ENCODE measurements around the gene ISLR.

ISLR gene

DNA sequence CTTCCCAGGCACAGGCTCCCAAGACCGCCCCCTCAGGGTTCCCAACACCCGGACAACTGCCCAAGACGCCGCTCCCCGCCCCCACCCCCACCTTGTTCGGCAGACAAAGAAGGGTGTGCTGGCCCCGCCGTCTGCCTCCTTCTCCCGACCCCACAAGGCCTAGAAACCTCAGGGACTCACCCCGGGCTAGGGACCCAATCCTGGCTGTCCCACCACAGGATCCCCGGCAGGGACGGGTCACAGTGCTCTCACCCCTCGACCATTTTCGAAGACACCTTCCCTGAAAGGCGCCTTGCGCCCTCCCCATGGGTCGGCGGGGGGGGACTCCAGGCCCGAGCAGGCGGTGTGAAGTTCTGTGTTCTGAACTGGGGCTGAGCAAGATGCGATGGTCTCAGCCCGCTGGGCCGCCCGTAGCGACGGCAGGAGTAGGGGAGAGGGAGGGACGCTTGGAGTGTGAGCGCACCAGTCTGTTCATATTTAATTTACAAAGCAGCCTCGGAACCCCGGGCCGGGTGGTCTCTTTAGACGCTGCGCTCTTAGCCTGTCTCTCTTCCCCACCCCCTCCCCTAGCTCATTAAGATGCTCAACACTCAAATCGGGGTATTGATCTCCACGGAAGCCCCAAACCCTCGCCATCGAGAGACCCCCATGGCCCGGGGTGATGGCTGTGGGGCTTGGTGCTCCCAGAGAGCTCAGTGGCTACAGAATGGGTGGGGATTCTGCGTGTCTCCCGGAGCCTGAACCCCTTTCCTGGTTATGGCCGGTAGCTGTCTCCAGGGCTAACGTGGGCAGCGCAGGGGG lies 44.5 kb upstream of the ISLR start:
- ChIA-PET CTCF (interaction anchor here (0.6 to 4.5 kb wide), 11 partner anchors 67 to 194 kb away, joined by 3 to 27 read pairs (median 3); no protein-coding TSS in a partner anchor), POLR2A (no interaction called here)
- Histone ChIP-seq H3K4me1 (ENCODE audit: control extremely low read depth in 1 of 4, control insufficient read depth in 4 of 4, insufficient read depth in 4 of 4, low read length in 3 of 4) (peaks cover 0 to 45% (median 30%) of the 10 kb centered on the region in 4 experiments), H3K9me3 (ENCODE audit: control extremely low read depth in 1 of 5, control insufficient read depth in 4 of 5, insufficient read depth in 2 of 5, low read depth in 1 of 5, low read length in 4 of 5) (no peaks in the 10 kb centered on the region), H3K36me3 (ENCODE audit: control insufficient read depth in 4 of 4, insufficient read depth in 4 of 4, low read length in 3 of 4) (no peaks in the 10 kb centered on the region), H3K27ac (ENCODE audit: insufficient read depth in 1 of 2, low read depth in 1 of 2, low read length in 2 of 2, poor library complexity in 1 of 2, severe bottlenecking in 2 of 2) (no peak overlapping the region), H3K4me3 (ENCODE audit: control insufficient read depth in 1 of 7, extremely low read depth in 1 of 7, insufficient read depth in 4 of 7, low read depth in 2 of 7, low read length in 6 of 7) (peak overlapping the region in 1 of 7 experiments; percentile 59), H3K27me3 (replicated peaks in 2 of 5; ENCODE audit: control insufficient read depth in 4 of 5, insufficient read depth in 5 of 5, low read length in 4 of 5) (peaks cover 0 to 84% (median 48%) of the 10 kb centered on the region in 5 experiments)
- DNase-seq: peak in 1 of 3 donors; percentile 14
- WGBS (ENCODE audit: insufficient coverage): 5% methylated on average over 28 of the region's 43 CpGs

DNA sequence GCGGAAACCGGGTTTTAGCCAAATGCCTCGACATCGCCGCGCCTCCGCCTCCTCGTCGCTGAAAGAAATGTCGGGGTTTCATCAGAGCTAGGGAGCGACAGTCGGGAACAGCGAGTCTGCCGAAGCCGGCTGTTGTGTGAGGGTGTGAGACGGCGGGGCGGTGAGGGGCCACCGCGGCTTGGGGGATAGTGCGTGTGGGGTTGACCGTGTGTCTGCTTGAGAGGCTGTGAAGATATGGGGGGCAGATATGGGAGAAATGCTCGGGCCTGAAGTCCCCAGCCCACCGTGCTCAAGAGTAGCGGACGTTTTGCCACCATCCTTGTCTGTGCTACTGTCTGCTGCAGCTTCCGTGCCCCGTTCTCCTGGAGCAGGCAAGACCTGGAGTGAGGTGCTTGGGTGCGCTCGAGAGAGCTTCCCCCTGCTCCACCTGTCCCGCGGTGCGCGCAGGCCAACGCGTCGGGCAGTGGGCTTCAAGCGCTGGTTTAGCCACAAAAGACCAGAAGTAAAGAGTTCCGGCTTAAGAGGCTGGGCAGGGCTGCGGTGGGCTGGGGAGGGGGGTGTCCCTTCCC lies 43.8 kb upstream of the ISLR start:
- no peaks in the 10 kb centered on the region for H3K36me3 ChIP-seq (ENCODE audit: control insufficient read depth in 4 of 4, insufficient read depth in 4 of 4, low read length in 3 of 4)
- ChIA-PET POLR2A (no interaction called here), CTCF (interaction anchor here (0.6 to 2.7 kb wide), 5 partner anchors 66 to 193 kb away, joined by 3 to 11 read pairs (median 3); no protein-coding TSS in a partner anchor)
- no peak for DNase-seq
- peaks cover 0 to 52% (median 36%) of the 10 kb centered on the region in 4 experiments for H3K4me1 ChIP-seq (ENCODE audit: control extremely low read depth in 1 of 4, control insufficient read depth in 4 of 4, insufficient read depth in 4 of 4, low read length in 3 of 4)
- no peak overlapping the region for H3K27ac ChIP-seq (ENCODE audit: insufficient read depth in 1 of 2, low read depth in 1 of 2, low read length in 2 of 2, poor library complexity in 1 of 2, severe bottlenecking in 2 of 2)
- peaks cover 0 to 91% (median 55%) of the 10 kb centered on the region in 5 experiments for H3K27me3 ChIP-seq (replicated peaks in 2 of 5; ENCODE audit: control insufficient read depth in 4 of 5, insufficient read depth in 5 of 5, low read length in 4 of 5)
- H3K9me3 ChIP-seq (ENCODE audit: control extremely low read depth in 1 of 5, control insufficient read depth in 4 of 5, insufficient read depth in 2 of 5, low read depth in 1 of 5, low read length in 4 of 5): no peaks in the 10 kb centered on the region
- 3% methylated on average over 35 of the region's 40 CpGs for WGBS (ENCODE audit: insufficient coverage)
- peak overlapping the region in 1 of 7 experiments; percentile 4 for H3K4me3 ChIP-seq (ENCODE audit: control insufficient read depth in 1 of 7, extremely low read depth in 1 of 7, insufficient read depth in 4 of 7, low read depth in 2 of 7, low read length in 6 of 7)

DNA sequence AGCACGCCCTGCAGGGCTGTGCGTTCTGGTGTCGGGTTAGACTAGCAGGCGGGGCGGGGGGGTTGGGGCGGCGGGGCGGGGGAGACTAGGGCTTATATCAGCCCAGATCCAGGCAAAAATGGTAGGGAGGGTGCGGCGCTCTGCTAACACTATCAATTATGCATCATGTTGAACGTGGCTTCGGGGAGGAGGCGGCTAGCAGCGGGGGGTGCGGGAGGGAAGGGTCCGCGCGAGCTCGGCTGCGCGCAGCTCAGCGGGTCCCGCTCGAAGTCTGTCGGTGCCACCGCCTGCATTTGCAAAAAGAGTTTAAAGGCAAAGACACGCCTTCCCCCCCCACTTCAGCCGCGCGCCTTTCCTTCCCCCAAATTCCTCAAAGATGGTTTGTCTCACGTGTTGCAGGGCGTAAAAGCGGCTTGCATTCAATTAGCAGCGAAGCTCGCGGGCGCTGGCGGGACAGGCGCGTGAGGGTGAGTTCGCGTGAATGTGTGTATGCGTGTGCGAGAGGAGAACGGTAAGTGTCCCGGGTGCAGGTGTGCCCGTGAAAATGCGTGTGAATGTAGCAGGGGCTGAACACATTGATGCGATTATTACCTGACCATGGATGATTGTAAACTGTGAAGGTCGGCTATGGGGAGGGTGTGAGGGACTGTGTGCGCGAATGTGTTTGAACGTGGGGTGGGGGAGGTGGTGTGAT lies 43.2 kb upstream of the ISLR start, which contains the start of gene ISLR2:
Gene ISLR2 (plus strand): TSS at position 432 of the 694 bp plus-strand sequence. CDS start 2,169 bp downstream, outside the sequence.
- DNase-seq: peak in 2 of 3 donors; percentile 62 to 65
- Histone ChIP-seq H3K36me3 (ENCODE audit: control insufficient read depth in 4 of 4, insufficient read depth in 4 of 4, low read length in 3 of 4) (no peaks in the 10 kb centered on the region), H3K4me3 (ENCODE audit: control insufficient read depth in 1 of 7, extremely low read depth in 1 of 7, insufficient read depth in 4 of 7, low read depth in 2 of 7, low read length in 6 of 7) (peak within 1 kb of the TSS in 1 of 7 experiments; percentile 4), H3K9me3 (ENCODE audit: control extremely low read depth in 1 of 5, control insufficient read depth in 4 of 5, insufficient read depth in 2 of 5, low read depth in 1 of 5, low read length in 4 of 5) (no peaks in the 10 kb centered on the region), H3K27me3 (replicated peaks in 2 of 5; ENCODE audit: control insufficient read depth in 4 of 5, insufficient read depth in 5 of 5, low read length in 4 of 5) (peaks cover 0 to 95% (median 60%) of the 10 kb centered on the region in 5 experiments), H3K27ac (ENCODE audit: insufficient read depth in 1 of 2, low read depth in 1 of 2, low read length in 2 of 2, poor library complexity in 1 of 2, severe bottlenecking in 2 of 2) (no peak within 1 kb of the TSS), H3K4me1 (ENCODE audit: control extremely low read depth in 1 of 4, control insufficient read depth in 4 of 4, insufficient read depth in 4 of 4, low read length in 3 of 4) (peaks cover 0 to 58% (median 37%) of the 10 kb centered on the region in 4 experiments)
- ChIA-PET CTCF (interaction anchor here (0.9 to 1.0 kb wide), 2 partner anchors 179 to 192 kb away, joined by 3 to 4 read pairs; no protein-coding TSS in a partner anchor), POLR2A (no interaction called here)
- 4% methylated on average over 36 of the region's 53 CpGs for WGBS (ENCODE audit: insufficient coverage)

DNA sequence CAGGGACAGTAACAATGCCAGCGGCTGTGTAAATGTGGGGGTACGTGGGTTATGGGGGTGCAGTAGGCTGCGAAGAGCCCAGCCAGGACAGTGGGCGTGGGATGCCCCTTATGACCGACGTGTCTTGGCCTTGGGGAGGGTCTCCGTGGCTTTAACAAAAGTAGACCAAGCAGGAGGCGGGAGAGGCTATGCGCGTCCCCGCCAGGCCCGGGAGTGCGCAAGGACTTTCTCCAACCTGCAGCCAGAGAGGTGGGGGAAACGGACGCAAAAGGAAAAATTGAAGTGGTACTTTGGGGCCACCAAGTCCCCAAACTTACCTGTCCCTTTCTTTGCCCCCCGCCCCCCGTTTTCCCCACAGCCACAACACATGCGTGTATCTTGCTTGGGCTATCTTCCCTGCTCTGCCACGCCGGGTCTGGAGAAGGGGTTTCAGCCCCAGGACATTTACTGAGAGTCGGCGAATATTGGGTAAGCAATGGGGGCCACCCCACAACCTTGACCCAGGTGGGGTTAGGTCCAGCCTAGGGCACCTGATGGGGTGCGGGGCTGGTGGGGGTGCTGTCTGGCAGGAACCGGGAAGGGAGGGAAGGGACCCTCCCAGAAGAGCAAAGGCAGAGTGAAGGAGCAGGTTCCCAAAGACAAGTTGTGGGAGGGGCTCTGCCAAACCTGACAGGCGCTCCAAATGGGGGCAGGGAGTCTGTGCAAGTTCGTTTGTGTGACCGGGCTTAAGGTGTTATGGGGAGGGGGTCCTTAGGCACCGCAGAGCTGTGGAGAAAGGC lies 42.5 kb upstream of the ISLR start:
- peaks cover 0 to 96% (median 61%) of the 10 kb centered on the region in 5 experiments for H3K27me3 ChIP-seq (replicated peaks in 2 of 5; ENCODE audit: control insufficient read depth in 4 of 5, insufficient read depth in 5 of 5, low read length in 4 of 5)
- POLR2A ChIA-PET: no interaction called here
- CTCF ChIA-PET: no interaction called here
- 11% methylated on average over 20 of the region's 28 CpGs for WGBS (ENCODE audit: insufficient coverage)
- DNase-seq: no peak
- no peaks in the 10 kb centered on the region for H3K9me3 ChIP-seq (ENCODE audit: control extremely low read depth in 1 of 5, control insufficient read depth in 4 of 5, insufficient read depth in 2 of 5, low read depth in 1 of 5, low read length in 4 of 5)
- no peaks in the 10 kb centered on the region for H3K36me3 ChIP-seq (ENCODE audit: control insufficient read depth in 4 of 4, insufficient read depth in 4 of 4, low read length in 3 of 4)
- H3K27ac ChIP-seq (ENCODE audit: insufficient read depth in 1 of 2, low read depth in 1 of 2, low read length in 2 of 2, poor library complexity in 1 of 2, severe bottlenecking in 2 of 2): no peak overlapping the region
- H3K4me1 ChIP-seq (ENCODE audit: control extremely low read depth in 1 of 4, control insufficient read depth in 4 of 4, insufficient read depth in 4 of 4, low read length in 3 of 4): peaks cover 0 to 63% (median 42%) of the 10 kb centered on the region in 4 experiments
- no peak overlapping the region for H3K4me3 ChIP-seq (ENCODE audit: control insufficient read depth in 1 of 7, extremely low read depth in 1 of 7, insufficient read depth in 4 of 7, low read depth in 2 of 7, low read length in 6 of 7)

DNA sequence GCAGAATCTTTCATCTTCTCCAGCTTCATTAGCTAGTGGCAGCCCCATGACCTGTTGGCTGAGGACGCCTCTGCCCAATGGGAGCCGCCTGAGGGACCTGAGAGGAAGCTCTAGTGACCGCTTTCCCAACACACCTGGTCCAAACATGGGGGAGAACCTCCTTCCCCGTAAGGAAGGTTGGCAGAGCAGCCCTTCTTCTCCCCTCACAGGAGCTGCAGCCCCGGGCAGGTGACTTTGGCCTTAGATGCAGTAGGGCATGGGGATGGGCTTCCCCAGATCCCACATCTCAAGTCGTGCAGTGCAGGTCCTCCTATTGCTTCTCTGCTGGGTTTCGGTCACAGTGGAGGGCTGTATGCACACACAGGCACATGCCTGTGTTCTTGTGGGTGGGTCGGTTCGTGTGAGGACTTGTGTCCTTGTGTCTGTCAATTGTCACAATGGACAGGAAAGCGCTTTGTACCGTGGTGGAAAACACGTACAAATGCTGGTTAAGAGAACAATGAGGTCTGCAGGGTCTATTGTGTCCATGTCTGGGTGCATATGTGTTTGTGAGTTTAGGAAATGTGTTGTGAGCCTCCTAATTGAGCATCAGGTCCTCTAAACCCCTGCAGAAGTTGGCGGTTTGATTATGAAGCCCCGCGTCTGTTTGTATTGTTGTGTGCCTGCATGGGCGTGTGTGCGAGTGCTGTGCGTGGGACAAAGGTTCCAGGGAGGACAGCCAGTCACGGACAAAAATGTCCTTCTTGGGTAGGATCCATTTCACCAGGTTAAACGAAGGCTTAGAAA lies 41.7 kb upstream of the ISLR start:
- H3K4me1 ChIP-seq (ENCODE audit: control extremely low read depth in 1 of 4, control insufficient read depth in 4 of 4, insufficient read depth in 4 of 4, low read length in 3 of 4): peaks cover 0 to 68% (median 47%) of the 10 kb centered on the region in 4 experiments
- peaks cover 0 to 97% (median 61%) of the 10 kb centered on the region in 5 experiments for H3K27me3 ChIP-seq (replicated peaks in 2 of 5; ENCODE audit: control insufficient read depth in 4 of 5, insufficient read depth in 5 of 5, low read length in 4 of 5)
- DNase-seq: peak in 1 of 3 donors; percentile 12
- H3K4me3 ChIP-seq (ENCODE audit: control insufficient read depth in 1 of 7, extremely low read depth in 1 of 7, insufficient read depth in 4 of 7, low read depth in 2 of 7, low read length in 6 of 7): no peak overlapping the region
- no peaks in the 10 kb centered on the region for H3K9me3 ChIP-seq (ENCODE audit: control extremely low read depth in 1 of 5, control insufficient read depth in 4 of 5, insufficient read depth in 2 of 5, low read depth in 1 of 5, low read length in 4 of 5)
- 8% methylated on average over 17 of the region's 20 CpGs for WGBS (ENCODE audit: insufficient coverage)
- CTCF ChIA-PET: interaction anchor here (1.1 kb wide), 1 partner anchor 176 kb away, joined by 4 read pairs; no protein-coding TSS in a partner anchor
- no peak overlapping the region for H3K27ac ChIP-seq (ENCODE audit: insufficient read depth in 1 of 2, low read depth in 1 of 2, low read length in 2 of 2, poor library complexity in 1 of 2, severe bottlenecking in 2 of 2)
- no peaks in the 10 kb centered on the region for H3K36me3 ChIP-seq (ENCODE audit: control insufficient read depth in 4 of 4, insufficient read depth in 4 of 4, low read length in 3 of 4)
- POLR2A ChIA-PET: no interaction called here

All from common myeloid progenitor, CD34-positive (primary cell).